NT2/D1 (cell line): Measurements from ENCODE around the gene KRTAP19-8.

ENCODE experiments used
- SUZ12 ChIP-seq: IDR thresholded peaks from 2 replicates; pipeline ENCODE4 v1.6.1; 2011; ENCODE audit not compliant: insufficient read length, insufficient read depth; ENCODE audit errors: extremely low read depth
- YY1 ChIP-seq: IDR thresholded peaks from 2 replicates; pipeline ENCODE4 v1.6.1; 2011; ENCODE audit not compliant: insufficient read length, insufficient read depth
- ZNF274 ChIP-seq: IDR thresholded peaks from 2 replicates; pipeline ENCODE4 v1.6.1; 2011; ENCODE audit warnings: mild to moderate bottlenecking, low read depth, low read length

GRCh38 chr21:31034378-31034777, 3.9 kb downstream of the KRTAP19-8 start:
- no peak for TF ChIP-seq SUZ12
- no peak for TF ChIP-seq YY1
- TF ChIP-seq ZNF274, result no peak
